HG03139 (cell line): ENCODE data around the gene PRKCH.
A peak's percentile ranks its signal among the peaks of the same experiment; 100 is the strongest.

Experiments used
- ATAC-seq: cut with Tn5 transposase; IDR thresholded peaks from one replicate; pipeline ENCODE4 v1.9.1; 2021; ENCODE audit not compliant: unreplicated experiment

The PRKCH gene

GRCh38 chr14:61484826-61485584 is 163.6 kb downstream of the PRKCH start:
- no peak for ATAC-seq

GRCh38 chr14:61485661-61486060 is 164.3 kb downstream of the PRKCH start:
- no peak for ATAC-seq

DNA sequence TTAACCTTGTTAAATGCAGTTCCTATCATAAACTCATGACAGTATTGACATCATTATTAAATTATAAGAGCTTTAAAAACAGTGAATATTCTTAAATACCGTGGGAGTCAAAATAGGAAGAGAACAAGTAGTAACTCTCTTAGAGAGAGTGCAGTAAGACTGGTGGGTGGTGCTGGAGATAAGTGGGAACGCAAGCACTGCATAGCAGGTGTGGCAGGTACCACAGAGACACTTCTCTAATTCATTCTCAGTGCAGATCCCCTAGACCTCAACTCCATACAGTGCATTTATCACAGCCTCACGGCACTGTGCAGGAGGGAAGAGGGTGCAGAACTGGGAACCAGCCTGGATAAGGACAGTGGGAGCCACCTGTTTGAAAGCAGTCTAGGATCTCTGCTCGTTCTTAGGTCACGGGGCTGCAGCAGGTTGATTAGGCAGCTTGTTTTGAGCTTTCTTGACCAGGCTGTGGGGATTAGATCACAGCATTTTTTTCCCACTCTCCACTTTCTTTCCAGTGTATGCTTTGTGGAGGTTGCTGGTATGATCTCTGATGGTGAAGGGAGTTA is 165.6 kb downstream of the PRKCH start:
- ATAC-seq: no peak

GRCh38 chr14:61488417-61489401 is 167.3 kb downstream of the PRKCH start:
- no peak for ATAC-seq

- ATAC-seq: no peak
These were observed 168.1 kb downstream of the PRKCH start for GRCh38 chr14:61489512-61489911.

DNA sequence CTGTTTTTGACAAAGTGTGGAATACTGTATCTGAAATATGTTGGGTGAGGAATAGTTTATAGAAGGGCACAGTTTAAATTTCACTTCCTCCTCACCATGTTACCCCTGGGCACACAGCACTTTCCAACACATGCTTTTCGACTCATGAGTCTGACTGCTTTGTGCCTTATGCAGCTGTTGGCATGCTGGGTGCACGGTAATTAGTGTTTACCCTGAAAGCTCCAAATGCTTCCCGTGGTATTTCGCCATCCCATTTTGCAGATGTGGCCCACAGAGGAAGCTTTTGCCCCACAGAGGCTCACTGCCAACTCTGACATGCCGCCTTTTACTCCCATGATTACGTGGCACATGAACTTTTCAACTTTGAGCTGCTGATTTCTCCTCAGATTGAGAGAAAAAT is 168.6 kb downstream of the PRKCH start:
- no peak for ATAC-seq

GRCh38 chr14:61491224-61491623 is 169.8 kb downstream of the PRKCH start:
- no peak for ATAC-seq

- ATAC-seq: no peak
These were observed 170.6 kb downstream of the PRKCH start for GRCh38 chr14:61491876-61492434.

GRCh38 chr14:61492474-61492873 is 171.1 kb downstream of the PRKCH start:
- no peak for ATAC-seq

DNA sequence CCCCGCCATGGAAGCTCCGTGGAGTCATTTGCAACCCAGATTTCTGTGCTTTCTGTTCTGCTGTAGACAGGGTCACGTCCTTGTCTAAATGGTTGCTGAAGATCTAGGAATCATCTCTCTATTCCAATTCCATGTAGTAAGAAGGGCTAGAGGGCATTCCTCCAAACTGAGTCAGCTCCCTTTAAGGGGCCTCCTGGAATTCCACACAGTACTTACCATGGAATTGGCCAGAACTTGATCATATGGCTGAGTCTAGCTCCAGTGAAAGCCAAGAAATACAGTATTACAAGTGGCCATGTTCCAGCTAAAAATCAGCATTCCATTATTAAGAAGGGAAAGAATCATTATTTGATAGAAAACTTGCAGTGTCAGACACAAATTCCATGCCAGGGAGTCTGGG is 171.9 kb downstream of the PRKCH start:
- ATAC-seq: no peak

DNA sequence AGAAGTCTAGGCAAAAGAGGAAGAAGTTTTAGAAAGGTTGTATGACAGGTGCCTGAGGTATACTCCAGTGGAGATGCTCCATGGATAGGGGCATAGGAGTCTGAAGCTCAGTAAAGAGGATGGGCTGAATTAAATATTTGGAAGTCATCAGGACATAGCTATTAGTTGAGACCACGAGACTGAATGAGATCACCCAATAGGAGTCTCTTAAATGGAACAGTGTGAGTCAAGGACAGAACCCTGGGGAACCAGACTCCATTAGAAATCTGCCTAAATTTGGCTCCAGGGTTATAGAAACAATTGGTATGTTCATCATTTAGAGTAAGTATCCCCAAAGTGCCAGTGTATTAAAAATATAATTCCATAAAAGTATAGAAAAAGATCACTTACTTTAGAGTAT is 172.6 kb downstream of the PRKCH start:
- no peak for ATAC-seq

- no peak for ATAC-seq
These were observed 174.4 kb downstream of the PRKCH start for GRCh38 chr14:61495809-61496208.

- no peak for ATAC-seq
These were observed 176.9 kb downstream of the PRKCH start for GRCh38 chr14:61498303-61498702.

DNA sequence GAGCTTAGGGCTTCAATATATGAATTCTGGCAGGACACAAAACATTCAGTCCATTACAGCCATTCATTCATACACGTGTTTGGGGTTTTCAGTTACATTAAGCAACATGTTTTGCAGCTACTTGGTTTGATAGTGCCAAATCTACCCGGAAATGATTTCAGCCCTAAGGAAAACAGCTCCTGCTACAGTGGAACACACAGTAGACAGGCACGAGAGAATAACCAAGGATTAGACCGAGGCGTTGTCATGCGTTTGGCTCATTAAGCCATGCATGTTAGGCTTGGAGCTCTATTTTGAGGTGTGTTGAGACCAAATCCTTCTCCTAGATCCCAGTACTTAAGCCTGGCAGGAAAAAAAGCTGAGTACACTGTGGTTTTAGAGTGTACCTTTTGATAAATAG is 177.4 kb downstream of the PRKCH start:
- no peak for ATAC-seq

DNA sequence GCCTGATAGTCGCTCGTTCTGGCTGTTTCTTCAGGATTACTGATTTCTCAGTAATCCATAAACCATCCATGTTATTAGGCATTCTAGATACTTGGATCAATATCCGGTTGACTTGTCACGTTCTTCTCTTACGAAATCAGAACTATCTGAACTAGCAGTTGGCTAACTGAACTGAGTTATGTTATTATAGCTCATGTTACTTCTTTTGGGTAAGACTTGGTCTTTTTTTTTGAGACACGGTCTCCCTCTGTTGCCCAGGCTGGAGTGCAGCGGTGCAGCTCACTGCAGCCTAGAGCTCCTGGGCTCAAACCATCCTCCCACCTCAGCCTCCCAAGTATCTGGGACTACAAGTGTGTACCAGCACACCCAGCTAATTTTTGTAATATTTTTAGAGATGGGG is 178.6 kb downstream of the PRKCH start:
- no peak for ATAC-seq

DNA sequence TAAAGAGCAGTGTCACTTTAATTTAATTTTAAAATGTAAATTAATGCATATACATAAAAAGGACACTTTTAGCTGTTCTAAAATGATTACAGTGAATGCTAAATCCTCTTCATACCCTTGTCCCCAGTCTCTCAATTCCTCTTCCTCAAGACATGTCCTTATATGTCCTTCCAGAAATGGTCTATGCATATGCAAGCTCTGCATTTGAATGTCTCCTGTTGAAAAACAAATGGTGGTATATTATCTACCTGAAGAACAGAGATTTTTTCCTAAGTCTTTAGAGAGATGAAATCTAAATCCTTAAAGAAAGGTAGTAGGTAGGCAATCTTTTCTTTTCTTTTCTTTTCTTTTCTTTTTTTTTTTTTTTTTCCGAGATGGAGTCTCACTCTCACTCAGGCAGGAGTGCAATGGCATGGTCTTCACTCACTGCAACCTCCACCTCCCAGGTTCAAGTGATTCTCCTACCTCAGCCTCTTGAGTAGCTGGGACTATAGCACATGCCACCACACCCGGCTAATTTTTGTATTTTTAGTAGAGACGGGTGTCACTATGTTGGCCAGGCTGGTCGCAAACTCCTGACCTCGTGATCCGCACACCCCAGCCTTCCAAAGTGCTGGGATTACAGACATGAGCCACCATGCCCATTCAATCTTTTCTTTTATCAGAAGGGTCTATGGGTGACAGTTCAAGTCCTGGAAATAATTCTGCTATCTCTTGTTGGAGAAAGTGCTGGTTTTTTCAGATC is 180.5 kb downstream of the PRKCH start:
- no peak for ATAC-seq

GRCh38 chr14:61502459-61503093 is 181.2 kb downstream of the PRKCH start:
- ATAC-seq: no peak

DNA sequence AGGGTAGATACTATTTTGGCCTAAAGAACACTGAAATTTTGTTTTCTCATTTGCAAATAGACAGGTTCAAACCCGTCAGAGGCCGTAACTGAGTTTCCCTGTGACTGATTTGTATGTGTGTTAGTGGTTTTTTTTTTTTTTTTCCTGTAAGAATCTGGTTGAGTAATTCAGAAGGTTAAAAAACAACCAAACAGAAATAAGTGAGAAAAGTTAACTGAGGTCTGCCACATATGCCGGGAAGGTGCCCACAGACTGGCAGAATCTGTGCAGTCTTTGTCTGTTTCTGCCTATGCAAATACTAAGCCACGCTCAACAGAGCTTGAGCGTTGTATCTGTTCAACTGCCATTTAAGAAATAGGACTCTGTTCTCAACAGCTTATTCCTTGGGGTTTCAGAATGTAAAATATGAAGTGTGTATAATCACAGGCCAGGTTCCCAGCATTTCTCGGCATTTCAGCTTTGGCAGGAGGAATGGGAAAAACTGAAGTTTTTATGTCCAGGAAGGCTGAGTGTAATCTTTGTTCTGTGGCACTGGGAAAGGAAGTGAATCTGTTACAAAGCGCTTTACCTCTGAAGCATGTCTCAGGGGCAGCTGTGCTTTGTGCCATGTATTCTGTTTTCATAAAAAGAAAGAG is 181.9 kb downstream of the PRKCH start:
- ATAC-seq: peak; percentile 76

DNA sequence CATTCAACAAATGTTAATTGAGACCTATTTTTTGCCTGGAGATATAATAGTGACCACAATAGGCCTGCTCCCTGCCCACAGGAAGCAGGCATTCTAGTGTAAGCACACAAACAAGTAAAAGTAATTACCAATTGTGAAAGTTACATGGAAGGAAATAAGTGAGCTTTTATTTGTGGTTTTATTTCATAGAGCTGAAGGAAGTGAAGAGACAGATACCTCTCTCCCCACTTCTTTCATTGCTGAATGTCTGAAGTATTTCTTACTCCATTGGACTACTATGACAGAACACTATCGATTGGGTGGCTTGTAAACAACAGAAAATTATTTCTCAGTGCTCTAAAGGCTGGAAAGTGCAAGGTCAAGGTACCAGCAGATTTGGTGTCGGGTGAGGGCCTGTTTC is 183.5 kb downstream of the PRKCH start:
- ATAC-seq: no peak
